GM13977 (cell line): Measurements from ENCODE around the gene SCRG1.

Source experiments
- DNase-seq: peaks from one replicate; pipeline ENCODE4 v3.0.0; 2012; ENCODE audit warnings: low spot score
- CTCF ChIP-seq: IDR thresholded peaks from 2 replicates; pipeline ENCODE4 v1.5.1; 2012; ENCODE audit warnings: mild to moderate bottlenecking, control low read depth; ENCODE audit not compliant: insufficient read depth; ENCODE audit errors: extremely low read depth, missing control alignments
- in situ Hi-C: fragments of 300-500 bp; cut with MboI; formaldehyde crosslinking; loops from one replicate; pipeline ENCODE4 v1.12.0; 2022; ENCODE audit warnings: low sequenced_read_pairs, low pct_unique_long_range_greater_than_20kb, mixed read lengths, inconsistent platforms; ENCODE audit not compliant: unreplicated experiment

The SCRG1 gene

GRCh38 chr4:173370477-173371291 is 28.2 kb downstream of the SCRG1 start, which contains the start of gene SAP30:
SAP30 (plus strand) TSS chr4:173370954; CDS start chr4:173371183, 229 bp downstream.
- peak; percentile 94 for DNase-seq
- in situ Hi-C loops: no loop called here
- no peak for TF ChIP-seq CTCF

GRCh38 chr4:173370130-173370476 is 28.8 kb downstream of the SCRG1 start:
- in situ Hi-C loops: no loop called here
- no peak for TF ChIP-seq CTCF
- peak; percentile 47 for DNase-seq

- DNase-seq: no peak
- in situ Hi-C loops: no loop called here
- TF ChIP-seq CTCF: no peak
These were observed 31.0 kb downstream of the SCRG1 start for GRCh38 chr4:173367946-173368345.

GRCh38 chr4:173367285-173367684 is 31.6 kb downstream of the SCRG1 start:
- DNase-seq: peak; percentile 25
- in situ Hi-C loops: no loop called here
- no peak for TF ChIP-seq CTCF

GRCh38 chr4:173365359-173365996 is 33.4 kb downstream of the SCRG1 start:
- in situ Hi-C loops: no loop called here
- no peak for TF ChIP-seq CTCF
- DNase-seq: no peak

GRCh38 chr4:173362666-173363065 is 36.2 kb downstream of the SCRG1 start:
- DNase-seq: no peak
- in situ Hi-C loops: no loop called here
- TF ChIP-seq CTCF: no peak
